GM12878 (cell line): ENCODE data around the gene DDX24. TPM values are rescaled to one million over a fixed set of nuclear protein-coding genes. Genes with fewer than 3 reads are reported as not detected.

ENCODE experiments used
- ATAC-seq: fragments of 200-7000 bp; cut with Tn5 transposase; 3 replicates; pipeline ENCODE4 v1.9.1; 2020; ENCODE audit warnings: mild to moderate bottlenecking, moderate library complexity
- BruUV-seq: library from RNA; stranded (reverse); fragments of 400-500 nt; replicated peaks from 2 replicates; lab custom pipeline; 2021; lab: Mats Ljungman, UMichigan
- CTCF ChIA-PET: fragments of 300-600 bp; sonication (Branson Sonifier 250); formaldehyde crosslinking; extraction: SDS; loops from one replicate; lab custom pipeline; 2021; ENCODE audit warnings: inconsistent platforms; lab: Yijun Ruan, JAX
- POLR2A ChIA-PET: fragments of 350-600 bp; formaldehyde crosslinking; extraction: SDS; loops from one replicate; lab custom pipeline; 2021; ENCODE audit warnings: inconsistent platforms; lab: Charles Lee
- RAD21 ChIA-PET: fragments of 300-600 bp; sonication (Branson Sonifier 250); formaldehyde crosslinking; loops from one replicate; lab custom pipeline; 2023; ENCODE audit warnings: antibody characterized with exemption; ENCODE audit not compliant: unreplicated experiment; lab: Charles Lee
- SMC1A ChIA-PET: fragments of 300-600 bp; sonication (Branson Sonifier 250); formaldehyde crosslinking; loops from one replicate; lab custom pipeline; 2023; ENCODE audit not compliant: unreplicated experiment, uncharacterized antibody; lab: Charles Lee
- DNase-seq: peaks from one replicate; pipeline ENCODE4 v3.0.0-alpha.2; 2011; ENCODE audit warnings: low read depth, low spot score
- FAIRE-seq: peaks from 3 replicates; lab custom pipeline; 2011; peaks lifted over from hg19 to GRCh38; lab: Jason Lieb, UNC
- H2AFZ ChIP-seq: 2 replicates; pipeline ENCODE4 v1.6.0; 2011; ENCODE audit warnings: low read depth, low read length, control low read depth; ENCODE audit not compliant: control insufficient read depth
- H3K27ac ChIP-seq: 2 replicates; pipeline ENCODE4 v1.5.1; 2011; ENCODE audit warnings: control low read depth; ENCODE audit not compliant: control insufficient read depth, insufficient read depth
- H3K27me3 ChIP-seq, 2 experiments: replicated peaks in 1 of 2; 2 replicates each; pipeline versions ENCODE4 v1.6.0 to v1.6.1; 2011; ENCODE audit warnings: low read length in 1 of 2; ENCODE audit not compliant: control insufficient read depth in 2 of 2, insufficient read depth in 2 of 2
- H3K36me3 ChIP-seq, 2 experiments: 2 replicates each; pipeline ENCODE4 v1.5.1; 2011; ENCODE audit warnings: low read length in 1 of 2; ENCODE audit not compliant: control insufficient read depth in 2 of 2, insufficient read depth in 2 of 2
- H3K4me1 ChIP-seq: 2 replicates; pipeline ENCODE4 v1.6.1; 2011; ENCODE audit warnings: mild to moderate bottlenecking, low read length, moderate library complexity, mixed read lengths; ENCODE audit not compliant: control insufficient read depth, insufficient read depth
- H3K4me2 ChIP-seq: 2 replicates; pipeline ENCODE4 v1.6.0; 2011; ENCODE audit warnings: control low read depth; ENCODE audit not compliant: control insufficient read depth, insufficient read depth
- H3K4me3 ChIP-seq: fragments of 200-600 bp; sonication (generic); 2 replicates; pipeline ENCODE4 v1.5.1; 2016
- H3K79me2 ChIP-seq: 2 replicates; pipeline ENCODE4 v1.6.0; 2011; ENCODE audit warnings: low read length; ENCODE audit not compliant: control insufficient read depth, insufficient read depth
- H3K9ac ChIP-seq: 2 replicates; pipeline ENCODE4 v1.8.0; 2011; ENCODE audit warnings: low read length, control low read depth, mixed read lengths; ENCODE audit not compliant: control insufficient read depth, insufficient read depth
- H3K9me3 ChIP-seq: replicated peaks from 3 replicates; pipeline ENCODE4 v1.5.1; 2011; ENCODE audit warnings: mild to moderate bottlenecking, low read length; ENCODE audit not compliant: control insufficient read depth, insufficient read depth
- H4K20me1 ChIP-seq: 2 replicates; pipeline ENCODE4 v1.6.0; 2011; ENCODE audit not compliant: control insufficient read depth, insufficient read depth
- BMI1 ChIP-seq: fragments of 450-650 bp; IDR thresholded peaks from 2 replicates; pipeline ENCODE4 v1.6.1; 2016; ENCODE audit warnings: mild to moderate bottlenecking, moderate library complexity, borderline replicate concordance
- CBX5 ChIP-seq: sonication (generic); IDR thresholded peaks from 2 replicates; pipeline ENCODE4 v1.6.1; 2016; ENCODE audit warnings: low read depth, moderate library complexity, mild to moderate bottlenecking, inconsistent platforms
- FOXK2 ChIP-seq: fragments of 450-650 bp; IDR thresholded peaks from 2 replicates; pipeline ENCODE4 v1.6.1; 2017; ENCODE audit warnings: mild to moderate bottlenecking, moderate library complexity
- KAT2A ChIP-seq: conservative IDR thresholded peaks from 2 replicates; pipeline ENCODE4 v1.6.1; 2011; ENCODE audit warnings: low read depth, low read length; ENCODE audit not compliant: control insufficient read depth
- KDM1A ChIP-seq: fragments of 200-600 bp; sonication (generic); IDR thresholded peaks from 2 replicates; pipeline ENCODE4 v1.6.1; 2016; ENCODE audit warnings: borderline replicate concordance
- LARP7 ChIP-seq: fragments of 450-650 bp; IDR thresholded peaks from 2 replicates; pipeline ENCODE4 v1.6.1; 2017; ENCODE audit warnings: mild to moderate bottlenecking
- NFYB ChIP-seq: IDR thresholded peaks from 2 replicates; pipeline ENCODE4 v1.6.1; 2011; ENCODE audit warnings: low read depth, mild to moderate bottlenecking, low read length, improper control_type of control experiment, moderate library complexity; ENCODE audit not compliant: insufficient read depth
- POLR2AphosphoS2 ChIP-seq: IDR thresholded peaks from 2 replicates; pipeline ENCODE4 v1.6.1; 2011; ENCODE audit warnings: low read depth, mild to moderate bottlenecking, low read length, improper control_type of control experiment, moderate library complexity
- RAD21 ChIP-seq: IDR thresholded peaks from 2 replicates; pipeline ENCODE4 v1.6.1; 2011; ENCODE audit warnings: mild to moderate bottlenecking, low read depth, low read length, moderate library complexity; ENCODE audit not compliant: insufficient read depth
- RELA ChIP-seq: fragments of 450-650 bp; IDR thresholded peaks from 2 replicates; pipeline ENCODE4 v1.8.0; 2014; ENCODE audit warnings: borderline replicate concordance; ENCODE audit not compliant: partially characterized antibody
- REST ChIP-seq: IDR thresholded peaks from 2 replicates; pipeline ENCODE4 v1.6.1; 2012; ENCODE audit warnings: mild to moderate bottlenecking, low read depth, low read length
- SMARCA5 ChIP-seq: fragments of 450-650 bp; IDR thresholded peaks from 2 replicates; pipeline ENCODE4 v1.6.1; 2017; ENCODE audit warnings: mild to moderate bottlenecking
- STAT3 ChIP-seq: IDR thresholded peaks from 2 replicates; pipeline ENCODE4 v1.6.1; 2011; ENCODE audit warnings: low read depth, low read length, improper control_type of control experiment
- SUZ12 ChIP-seq: fragments of 200-600 bp; sonication (generic); IDR thresholded peaks from one replicate; pipeline ENCODE4 v1.6.1; 2018; ENCODE audit warnings: antibody characterized with exemption, mild to moderate bottlenecking; ENCODE audit not compliant: unreplicated experiment
- TCF3 ChIP-seq: IDR thresholded peaks from 2 replicates; pipeline ENCODE4 v1.6.1; 2012; ENCODE audit warnings: low read depth, mild to moderate bottlenecking, low read length, borderline replicate concordance; ENCODE audit not compliant: insufficient read depth
- YBX1 ChIP-seq: fragments of 450-650 bp; IDR thresholded peaks from 2 replicates; pipeline ENCODE4 v1.6.1; 2016; ENCODE audit warnings: antibody characterized with exemption
- ZNF207 ChIP-seq: fragments of 450-650 bp; IDR thresholded peaks from 2 replicates; pipeline ENCODE4 v1.6.1; 2014; ENCODE audit warnings: antibody characterized with exemption, mild to moderate bottlenecking, borderline replicate concordance
- ZZZ3 ChIP-seq: IDR thresholded peaks from 2 replicates; pipeline ENCODE4 v1.6.1; 2011; ENCODE audit warnings: low read depth; ENCODE audit not compliant: control insufficient read depth, insufficient read length
- in situ Hi-C: fragments of 300-500 bp; cut with MboI; formaldehyde crosslinking; loops from 9 replicates; pipeline ENCODE4 v1.14.3; 2018; ENCODE audit warnings: mixed read lengths
- intact Hi-C: fragments of 100-400 bp; cut with micrococcal nuclease; formaldehyde crosslinking; loops from one replicate; pipeline ENCODE4 v1.14.2; 2022; ENCODE audit not compliant: unreplicated experiment
- polyA plus RNA-seq, 11 experiments: library from polyadenylated mRNA; depleted of rRNA in 4 of 11; unstranded in 6 of 11; stranded (reverse) in 5 of 11; fragments of >200 nt; fragmentation: Nextera tagmentation in 4 of 11; fragmentation: Illumina TruSeq in 1 of 11; extraction: Ambion mirVana in 4 of 11; extraction: Trizol in 1 of 11; gene quantifications; 1 replicate in 1 of 11; 2 replicates in 10 of 11; pipeline versions ENCODE4 v1.2.1 to v1.2.3, GENCODE V29; 2011 to 2016; ENCODE audit warnings: inconsistent platforms in 2 of 11, missing spikeins in 2 of 11, low read depth in 1 of 11
- total RNA-seq, 4 experiments: library from RNA; depleted of rRNA in 3 of 4; stranded (reverse); fragments of >200 nt in 3 of 4; fragmentation: Illumina TruSeq in 1 of 4; extraction: Trizol in 1 of 4; gene quantifications; 2 replicates each; pipeline versions ENCODE4 v1.2.1 to v1.2.3, GENCODE V29; 2013 to 2021

The DDX24 gene
- total and polyA plus RNA-seq, 10 of the 15 experiments (the other 5 are each of a cell fraction or from before 2014, with no cell fraction given), result 137 to 266 (median 184) TPM

GRCh38 chr14:94119071-94119470 is 38.1 kb upstream of the DDX24 start:
- BruUV-seq, result no TSS peak
- Histone ChIP-seq H3K27me3 (peaks cover 0 to 5% of the 10 kb centered on the region in 2 experiments; a peak in 3 of 4 replicates), H3K9me3 (no peaks in the 10 kb centered on the region; the same call in 2 of the 3 replicates), H3K27ac (no peak overlapping the region), H3K36me3 (no peaks in the 10 kb centered on the region), H3K9ac (no peak overlapping the region), H3K4me1 (no peaks in the 10 kb centered on the region), H4K20me1 (no peaks in the 10 kb centered on the region), H3K4me2 (no peak overlapping the region), H3K4me3 (no peak overlapping the region), H2AFZ (no peak overlapping the region), H3K79me2 (no peaks in the 10 kb centered on the region)
- no peak for TF ChIP-seq CBX5
- TF ChIP-seq NFYB, result no peak
- TF ChIP-seq FOXK2, result no peak
- no peak for TF ChIP-seq YBX1
- no peak for TF ChIP-seq REST
- no peak for TF ChIP-seq POLR2AphosphoS2
- TF ChIP-seq KAT2A, result no peak
- no peak for TF ChIP-seq LARP7
- TF ChIP-seq KDM1A, result no peak
- no peak for TF ChIP-seq RAD21
- no peak for TF ChIP-seq SUZ12
- TF ChIP-seq SMARCA5, result no peak
- TF ChIP-seq ZZZ3, result no peak
- TF ChIP-seq ZNF207, result no peak
- no peak for TF ChIP-seq TCF3
- TF ChIP-seq BMI1, result no peak
- no peak for TF ChIP-seq RELA
- TF ChIP-seq STAT3, result no peak
- SMC1A ChIA-PET, result no interaction called here
- DNase-seq, result no peak
- intact Hi-C loops (no loop called here), in situ Hi-C loops (no loop called here)
- CTCF ChIA-PET, result no interaction called here
- POLR2A ChIA-PET, result no interaction called here
- no peak for ATAC-seq
- no peak for FAIRE-seq
- RAD21 ChIA-PET, result no interaction called here
